Measurements from ENCODE around the gene FBXL15.

FBXL15 gene

GRCh38 chr10:102433619-102434046 is 13.0 kb downstream of the FBXL15 start:
- DNase-seq (ENCODE audit: insufficient read length, low spot score): no peak
- TF ChIP-seq CTCF (IDR thresholded peaks at IDR 0.05; ENCODE audit: insufficient read depth, missing control alignments): no peak
- FAIRE-seq: no peak

- TF ChIP-seq CTCF (IDR thresholded peaks at IDR 0.05; ENCODE audit: insufficient read depth, missing control alignments): no peak
- no peak for DNase-seq (ENCODE audit: insufficient read length, low spot score)
- no peak for FAIRE-seq
Observed at GRCh38 chr10:102434394-102435132, 13.9 kb downstream of the FBXL15 start.

DNA sequence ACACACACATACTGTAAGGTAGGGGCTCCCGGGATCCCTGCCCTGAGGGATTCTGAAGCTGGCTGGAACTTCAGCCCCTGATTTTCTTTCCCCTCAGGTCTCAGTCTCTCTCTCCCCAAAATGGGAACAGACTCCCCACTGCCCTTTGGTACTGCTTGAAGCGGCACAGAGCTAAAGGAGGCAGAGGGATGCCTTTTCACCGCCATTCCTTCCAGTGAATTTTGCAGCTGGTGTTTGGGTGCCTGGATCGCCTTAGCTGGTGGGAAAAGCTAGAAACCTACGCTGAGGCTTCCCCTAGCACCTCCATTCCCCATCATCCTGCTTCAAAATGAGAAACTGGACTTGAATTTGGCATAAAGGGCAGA is 14.5 kb downstream of the FBXL15 start:
- DNase-seq (ENCODE audit: insufficient read length, low spot score) (no peak), FAIRE-seq (no peak)
- TF ChIP-seq CTCF (IDR thresholded peaks at IDR 0.05; ENCODE audit: insufficient read depth, missing control alignments): no peak

DNA sequence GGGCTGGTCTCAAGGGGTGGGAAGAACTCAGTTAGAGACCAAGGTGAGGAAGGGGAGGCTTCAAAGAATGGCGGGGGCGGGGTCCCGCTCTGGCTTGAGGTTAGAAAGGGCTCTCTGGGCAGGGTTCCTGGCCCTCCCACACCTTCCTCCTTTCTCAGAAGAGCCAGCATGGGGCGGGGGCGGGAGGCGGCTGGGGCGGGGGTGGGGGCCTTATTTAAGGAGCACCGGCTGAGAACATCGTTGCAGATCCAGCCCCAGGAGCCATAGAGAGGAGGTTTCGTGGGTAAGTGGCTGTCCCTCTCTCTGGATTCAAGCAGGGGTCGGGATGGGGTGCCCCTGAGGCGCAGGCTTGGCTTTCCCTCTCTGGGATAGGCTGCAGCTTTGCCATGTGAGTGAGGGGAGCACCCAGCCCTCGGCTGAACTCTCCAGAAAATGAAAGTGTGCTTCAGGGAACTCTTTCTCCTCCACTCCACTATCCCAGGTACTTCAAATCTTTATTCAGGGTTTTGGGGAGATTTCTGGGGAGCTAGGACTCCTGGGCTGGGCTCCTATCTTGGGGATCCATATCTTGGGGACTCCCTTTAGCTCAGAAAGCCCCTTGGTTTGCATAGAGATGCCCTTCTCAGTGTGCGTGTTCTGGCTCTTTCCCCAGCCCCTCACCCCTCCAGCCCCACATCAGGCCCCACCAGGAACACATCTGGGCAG is 15.0 kb downstream of the FBXL15 start:
- no peak for TF ChIP-seq CTCF (IDR thresholded peaks at IDR 0.05; ENCODE audit: insufficient read depth, missing control alignments)
- FAIRE-seq (no peak), DNase-seq (ENCODE audit: insufficient read length, low spot score) (no peak)

GRCh38 chr10:102436312-102436711 is 15.7 kb downstream of the FBXL15 start:
- TF ChIP-seq CTCF (IDR thresholded peaks at IDR 0.05; ENCODE audit: insufficient read depth, missing control alignments): no peak
- DNase-seq (ENCODE audit: insufficient read length, low spot score) (no peak), FAIRE-seq (no peak)

GRCh38 chr10:102437515-102437914 is 16.9 kb downstream of the FBXL15 start:
- no peak for DNase-seq (ENCODE audit: insufficient read length, low spot score)
- FAIRE-seq: no peak
- no peak for TF ChIP-seq CTCF (IDR thresholded peaks at IDR 0.05; ENCODE audit: insufficient read depth, missing control alignments)

GRCh38 chr10:102438374-102438773 is 17.7 kb downstream of the FBXL15 start:
- FAIRE-seq: no peak

More at GRCh38 chr10:102438374-102438773, 17.7 kb downstream of the FBXL15 start:
- DNase-seq (ENCODE audit: insufficient read length, low spot score): no peak
- no peak for TF ChIP-seq CTCF (IDR thresholded peaks at IDR 0.05; ENCODE audit: insufficient read depth, missing control alignments)

Data from D721Med (cell line).